ENCODE measurements around the gene SLC7A10. TPM values are rescaled to one million over a fixed set of nuclear protein-coding genes. Genes with fewer than 3 reads are reported as not detected.

SLC7A10 gene
- total RNA-seq, 1 experiment from 2014 or later, result 2.9 TPM

DNA sequence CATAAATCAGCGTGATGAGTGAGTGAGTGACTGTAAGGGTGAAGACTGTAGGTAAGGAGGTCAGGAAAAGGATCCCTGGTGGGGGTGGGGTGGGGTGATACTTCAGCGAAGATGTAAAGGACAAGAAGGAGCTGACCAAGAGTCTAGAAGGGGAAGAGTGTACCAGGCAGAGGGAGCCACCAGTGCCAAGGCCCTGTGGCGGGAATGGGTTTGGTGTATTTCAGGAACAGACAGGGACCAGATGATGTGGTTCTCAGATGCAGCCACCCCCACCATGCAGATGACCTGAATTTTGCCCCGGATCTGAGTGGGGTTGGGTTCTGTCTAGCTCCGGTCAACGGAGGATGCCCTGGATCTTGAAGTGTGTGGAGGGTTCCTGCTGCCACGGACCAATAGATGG lies 30.1 kb upstream of the SLC7A10 start:
- Histone ChIP-seq H3K23me2 (ENCODE audit: insufficient read length, low read depth, low read length, poor library complexity, severe bottlenecking) (no peaks in the 10 kb centered on the region), H2BK15ac (ENCODE audit: low read depth, low read length) (no peak overlapping the region), H4K5ac (ENCODE audit: insufficient read length, low read depth, low read length) (no peak overlapping the region), H2AK5ac (ENCODE audit: insufficient read length, low read length) (no peak overlapping the region), H3K4me2 (ENCODE audit: insufficient read depth, insufficient read length, low read length) (no peak overlapping the region), H4K20me1 (ENCODE audit: control insufficient read depth, insufficient read depth, insufficient read length) (no peaks in the 10 kb centered on the region), H3K56ac (ENCODE audit: insufficient read length, low read depth, low read length) (no peak overlapping the region), H2BK12ac (ENCODE audit: insufficient read length, low read depth, low read length) (no peak overlapping the region), H2BK5ac (ENCODE audit: insufficient read length, low read length) (no peak overlapping the region), H3K18ac (ENCODE audit: insufficient read length, low read depth, low read length) (no peak overlapping the region), H3K4ac (ENCODE audit: low read depth, low read length) (no peak overlapping the region), H3K9me3 (ENCODE audit: control insufficient read depth, low read depth, low read length) (no peaks in the 10 kb centered on the region), H3K27ac (ENCODE audit: insufficient read length, low read depth, low read length) (no peak overlapping the region), H3T11ph (ENCODE audit: low read length) (no peak overlapping the region), H3K27me3 (ENCODE audit: insufficient read depth, low read length) (no peaks in the 10 kb centered on the region), H2AFZ (ENCODE audit: low read length) (no peak overlapping the region), H4K8ac (replicated peaks; ENCODE audit: insufficient read length, low read depth, low read length) (no peak overlapping the region), H3K79me1 (ENCODE audit: insufficient read depth, low read depth, low read length, poor library complexity, severe bottlenecking) (no peaks in the 10 kb centered on the region), H3K4me1 (ENCODE audit: insufficient read depth, low read length) (no peaks in the 10 kb centered on the region), H3K23ac (ENCODE audit: insufficient read length, low read depth, low read length) (no peak overlapping the region), H3K9ac (ENCODE audit: extremely low read depth, insufficient read length, low read length) (no peak overlapping the region), H2BK120ac (ENCODE audit: low read depth, low read length, poor library complexity, severe bottlenecking) (no peak overlapping the region), H3K14ac (ENCODE audit: insufficient read depth, low read length) (no peak overlapping the region), H2BK20ac (ENCODE audit: low read depth, low read length, poor library complexity, severe bottlenecking) (no peak overlapping the region), H4K91ac (ENCODE audit: insufficient read length, low read depth, low read length) (no peak overlapping the region), H3K79me2 (ENCODE audit: insufficient read depth, low read length) (no peaks in the 10 kb centered on the region)
- Mint-ChIP-seq H3K27ac (no peak overlapping the region), H3K9me3 (peaks cover 4 to 5% of the 10 kb centered on the region in 2 experiments; a peak in 2 of 5 replicates), H3K4me1 (peaks cover 0 to 3% of the 10 kb centered on the region in 2 experiments; a peak in 2 of 4 replicates), H3K4me3 (no peak overlapping the region), H3K27me3 (ENCODE audit: low read depth) (peaks cover 3% of the 10 kb centered on the region), H3K36me3 (ENCODE audit: insufficient read depth in 1 of 3, low read depth in 3 of 3) (peaks cover 0 to 1% (median 0%) of the 10 kb centered on the region in 3 experiments; a peak in 3 of 7 replicates)
- DNase-seq, result no peak
- TF ChIP-seq, protein P1, sequence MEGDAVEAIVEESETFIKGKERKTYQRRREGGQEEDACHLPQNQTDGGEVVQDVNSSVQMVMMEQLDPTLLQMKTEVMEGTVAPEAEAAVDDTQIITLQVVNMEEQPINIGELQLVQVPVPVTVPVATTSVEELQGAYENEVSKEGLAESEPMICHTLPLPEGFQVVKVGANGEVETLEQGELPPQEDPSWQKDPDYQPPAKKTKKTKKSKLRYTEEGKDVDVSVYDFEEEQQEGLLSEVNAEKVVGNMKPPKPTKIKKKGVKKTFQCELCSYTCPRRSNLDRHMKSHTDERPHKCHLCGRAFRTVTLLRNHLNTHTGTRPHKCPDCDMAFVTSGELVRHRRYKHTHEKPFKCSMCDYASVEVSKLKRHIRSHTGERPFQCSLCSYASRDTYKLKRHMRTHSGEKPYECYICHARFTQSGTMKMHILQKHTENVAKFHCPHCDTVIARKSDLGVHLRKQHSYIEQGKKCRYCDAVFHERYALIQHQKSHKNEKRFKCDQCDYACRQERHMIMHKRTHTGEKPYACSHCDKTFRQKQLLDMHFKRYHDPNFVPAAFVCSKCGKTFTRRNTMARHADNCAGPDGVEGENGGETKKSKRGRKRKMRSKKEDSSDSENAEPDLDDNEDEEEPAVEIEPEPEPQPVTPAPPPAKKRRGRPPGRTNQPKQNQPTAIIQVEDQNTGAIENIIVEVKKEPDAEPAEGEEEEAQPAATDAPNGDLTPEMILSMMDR (conservative IDR thresholded peaks at IDR 0.05), result no peak
- no CpG with 5 or more reads among the region's 7 CpGs for WGBS (ENCODE audit: extremely low coverage, insufficient read length, low lambda C conversion rate)
